Activated CD4-positive, alpha-beta T cell treated with anti-CD3 and anti-CD28 coated beads, Interleukin-2, amount 50 U/mL, for 48 hours (primary cell): ENCODE data around the gene COMMD7.

ENCODE experiments used
- DNase-seq, 2 experiments: peaks; one replicate each; pipeline ENCODE4 v3.0.0-alpha.2; 2020

The COMMD7 gene

DNA sequence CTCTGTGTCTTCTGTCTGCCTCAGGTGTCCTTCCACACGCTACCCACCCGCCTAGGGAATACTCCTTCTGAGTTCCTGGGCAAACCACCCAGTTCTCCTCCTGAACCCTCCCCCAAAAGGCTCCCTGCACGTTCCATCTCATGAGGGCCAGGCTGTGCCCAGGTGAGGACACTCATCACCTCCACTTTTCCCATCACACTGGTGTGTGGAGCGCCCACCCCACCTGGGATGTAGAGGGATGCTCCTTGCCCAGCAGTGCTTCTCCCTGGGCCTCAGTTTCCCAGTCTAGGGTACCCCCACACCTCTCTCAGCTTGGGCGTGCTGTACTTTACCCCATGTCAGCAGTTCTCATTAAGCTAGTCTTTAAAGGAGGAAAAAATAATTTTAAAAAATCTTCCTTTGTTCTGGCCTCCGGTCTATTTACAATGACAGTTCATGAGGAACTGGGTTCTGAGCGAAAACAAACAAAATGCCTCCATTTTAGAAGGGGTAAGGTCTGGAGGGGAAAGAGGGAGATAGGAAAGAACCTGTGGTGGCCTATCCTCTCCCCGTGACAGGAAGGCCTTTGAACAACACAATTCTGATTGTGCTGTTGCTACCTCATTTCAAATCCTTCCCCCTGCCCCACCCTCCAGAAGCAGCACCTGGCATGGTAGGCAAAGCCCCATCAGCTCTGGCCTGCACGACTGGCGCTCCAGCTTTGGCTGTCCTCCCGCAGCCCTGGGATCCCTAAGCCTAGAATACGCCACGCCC lies 67.9 kb downstream of the COMMD7 start:
- DNase-seq: no peak

DNA sequence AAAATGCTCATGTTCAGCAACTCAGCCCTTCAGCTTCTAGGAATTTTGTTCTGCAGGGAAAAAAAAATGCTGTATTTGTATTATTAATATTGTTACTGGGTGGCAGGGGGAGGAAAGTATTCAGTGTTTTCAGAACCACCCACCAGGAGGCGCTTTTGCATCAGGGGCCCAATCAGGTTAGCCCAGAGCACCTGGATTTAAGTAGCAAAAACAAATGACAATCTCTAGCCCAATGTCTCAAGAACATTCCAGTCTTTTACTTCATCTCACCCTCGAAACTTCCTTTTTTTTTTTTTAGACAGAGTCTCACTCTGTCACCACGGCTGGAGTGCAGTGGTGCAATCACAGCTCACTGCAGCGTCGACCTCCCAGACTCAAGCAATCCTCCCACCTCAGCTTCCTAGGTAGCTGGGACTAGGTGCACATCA lies 68.9 kb downstream of the COMMD7 start:
- DNase-seq: peak; percentile 77 to 80

DNA sequence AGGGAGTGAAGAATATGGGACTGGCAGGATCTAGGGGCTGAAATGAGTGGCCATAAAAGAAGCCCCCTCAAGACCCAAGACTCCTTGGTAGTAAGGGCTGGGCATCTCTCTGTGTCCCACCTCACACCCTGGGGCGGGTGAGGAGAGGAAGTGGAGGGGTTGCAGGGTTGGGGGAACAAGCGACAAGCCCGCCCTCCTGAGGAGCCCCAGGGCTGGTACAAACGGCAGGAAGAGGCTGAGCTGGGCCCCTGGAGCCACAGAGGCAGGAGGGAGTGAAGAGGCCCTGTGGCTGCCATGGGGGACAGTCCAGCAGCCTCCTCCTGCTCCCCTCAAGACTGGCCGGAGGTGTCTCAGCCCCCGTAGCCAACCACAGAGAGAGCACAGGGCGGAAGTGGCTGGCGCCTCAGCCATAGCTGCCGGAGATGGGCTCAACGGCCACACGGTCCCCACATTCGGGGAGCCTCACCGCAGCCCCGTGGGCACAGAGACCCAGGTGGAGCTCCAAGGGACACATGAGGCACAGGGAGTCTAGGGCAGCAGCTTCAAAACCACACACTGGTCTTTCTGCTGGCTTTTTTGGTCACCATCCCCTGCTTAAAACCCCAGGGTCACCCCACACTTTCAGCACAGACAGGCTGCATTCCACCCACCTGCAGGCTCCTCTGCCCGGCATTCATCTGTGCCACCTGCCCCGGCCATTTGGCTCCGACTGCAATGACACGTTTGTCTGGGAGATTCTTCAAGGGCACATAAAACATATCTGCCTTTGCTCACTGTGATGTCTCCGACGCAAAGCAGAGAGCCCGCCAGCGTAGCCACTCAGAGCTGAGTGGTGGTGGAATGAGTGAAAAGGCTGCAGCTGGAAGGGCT lies 70.0 kb downstream of the COMMD7 start:
- DNase-seq: peak; percentile 16 to 18

DNA sequence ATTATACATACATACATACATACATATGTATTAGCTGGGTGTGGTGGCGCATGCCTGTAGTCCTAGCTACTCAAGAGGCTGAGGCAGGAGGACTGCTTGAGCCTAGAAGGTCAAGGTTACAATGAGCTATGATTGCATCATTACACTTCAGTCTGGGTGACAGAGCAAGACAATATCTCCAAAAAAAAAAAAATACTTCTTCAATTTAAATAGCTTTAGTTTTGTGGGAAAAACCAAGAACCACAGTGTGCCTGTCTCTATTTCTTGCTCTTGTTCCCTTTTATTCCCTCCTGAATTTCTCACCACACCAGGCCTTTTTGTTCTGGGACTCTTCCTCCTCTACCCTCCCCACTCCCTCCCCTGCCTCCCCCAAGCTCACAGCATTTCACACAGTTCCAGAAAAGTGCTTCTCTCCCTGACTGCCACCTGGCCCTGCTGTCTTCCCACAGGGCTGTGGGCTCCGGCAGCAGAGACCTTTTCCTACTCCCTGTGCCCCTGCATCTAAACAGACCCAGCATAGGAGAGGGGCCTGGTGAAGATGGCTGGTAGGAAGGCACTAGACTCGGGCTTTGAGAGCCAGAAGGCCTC lies 70.8 kb downstream of the COMMD7 start:
- peak in 1 of 2 experiments; percentile 13 for DNase-seq

DNA sequence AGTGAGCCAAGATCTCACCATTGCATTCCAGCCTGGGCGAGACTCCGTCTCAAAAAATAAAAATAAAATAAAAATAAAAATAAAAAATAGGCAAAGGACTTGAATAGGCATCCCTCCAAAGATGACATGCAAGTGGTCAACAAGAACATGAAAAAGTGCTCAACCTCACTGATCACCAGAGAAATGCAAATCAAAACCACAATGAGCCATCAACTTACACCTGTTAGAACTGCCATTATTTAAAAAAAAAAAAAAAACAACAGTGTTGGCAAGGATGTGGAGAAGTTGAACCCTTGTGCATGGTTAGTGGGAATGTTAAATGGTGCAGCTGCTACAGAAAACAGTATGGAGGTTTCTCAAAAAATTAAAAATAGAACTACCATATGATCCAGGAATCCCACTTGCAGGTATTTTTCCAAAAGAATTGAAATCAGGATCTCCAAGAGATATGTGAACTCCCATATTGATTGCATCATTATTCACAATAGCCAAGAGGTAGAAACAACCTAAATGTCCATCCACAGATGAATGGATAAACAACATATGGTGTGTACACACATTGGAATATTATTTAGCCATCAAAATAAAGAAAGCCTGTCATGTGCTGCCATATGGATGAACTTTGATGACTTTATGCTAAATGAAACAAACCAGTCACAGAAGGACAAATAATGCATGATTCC lies 72.4 kb downstream of the COMMD7 start:
- DNase-seq: no peak

DNA sequence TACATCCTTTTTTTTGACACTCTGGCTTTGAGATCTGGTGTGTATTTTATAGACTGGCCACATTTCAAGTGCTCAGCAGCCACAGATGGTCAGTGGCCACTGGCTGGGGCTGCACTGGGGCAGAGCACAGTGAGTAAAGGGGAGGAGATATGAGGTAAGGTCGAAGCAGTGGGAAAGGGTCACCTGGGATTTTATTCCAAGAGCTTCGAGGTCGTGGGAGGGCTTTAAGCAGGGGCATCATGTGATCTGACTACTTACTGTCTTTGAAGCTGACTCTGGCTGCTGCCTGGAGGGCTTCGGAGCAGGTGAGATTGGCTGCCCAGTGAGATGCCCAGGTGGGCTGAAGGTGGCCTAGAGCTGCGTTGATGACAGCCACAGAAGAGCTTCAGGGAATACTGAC lies 76.2 kb downstream of the COMMD7 start:
- no peak for DNase-seq

DNA sequence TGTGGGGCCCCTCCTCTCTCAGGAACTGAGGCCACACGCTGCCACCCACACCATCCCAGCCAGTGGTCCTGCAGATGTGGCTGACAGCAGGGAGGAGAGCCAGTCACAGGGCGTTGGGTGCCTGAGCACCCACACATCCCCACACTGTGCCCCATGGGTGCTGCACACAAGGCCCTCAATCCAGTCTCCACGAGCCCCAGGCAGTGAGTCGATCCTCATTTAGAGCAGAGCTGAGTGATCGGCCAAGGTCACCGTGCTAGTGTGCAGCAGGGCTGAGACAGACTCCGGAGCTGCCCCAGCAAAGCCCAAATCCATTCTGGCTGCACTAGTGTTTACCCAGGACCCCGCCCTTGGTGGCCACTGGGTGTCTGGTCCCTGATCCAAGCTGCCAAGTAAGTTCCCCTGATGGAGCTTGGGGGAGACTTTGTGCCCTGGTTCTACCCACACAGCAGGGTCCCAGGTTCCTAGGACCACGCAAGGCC lies 78.5 kb downstream of the COMMD7 start:
- no peak for DNase-seq

DNA sequence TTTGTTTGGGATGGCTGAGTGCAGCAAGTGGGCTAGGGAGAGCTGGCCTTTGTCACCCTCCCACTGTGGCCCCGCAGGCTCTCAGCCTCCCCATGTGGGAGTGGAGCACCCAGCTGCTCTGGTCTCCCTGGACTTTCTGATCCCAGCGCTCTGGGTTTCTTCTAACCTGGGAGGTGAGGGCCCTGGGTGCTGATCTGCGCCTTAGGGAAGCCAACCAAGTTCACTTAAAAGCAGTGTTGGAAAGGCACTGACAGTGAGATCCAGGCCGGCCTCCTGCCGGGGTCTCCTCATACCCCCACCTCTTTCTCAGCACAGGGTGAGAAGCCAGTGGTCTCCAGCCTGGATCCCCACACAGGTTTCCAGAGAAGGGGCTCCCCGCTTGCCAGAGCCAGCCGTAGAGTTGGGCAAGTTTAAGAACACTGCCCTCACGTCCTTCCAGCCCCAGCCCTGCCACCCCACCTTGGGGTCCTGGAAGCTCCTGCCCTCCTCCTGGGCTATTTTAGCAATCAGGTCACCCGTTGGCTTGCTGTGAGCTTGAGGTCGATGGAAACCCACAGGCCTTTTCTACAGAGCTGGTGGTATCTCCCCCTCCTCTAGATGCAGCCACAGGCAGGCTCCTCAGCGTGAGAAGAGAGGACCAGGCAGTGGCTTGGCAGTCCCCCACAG lies 79.1 kb downstream of the COMMD7 start:
- no peak for DNase-seq

DNA sequence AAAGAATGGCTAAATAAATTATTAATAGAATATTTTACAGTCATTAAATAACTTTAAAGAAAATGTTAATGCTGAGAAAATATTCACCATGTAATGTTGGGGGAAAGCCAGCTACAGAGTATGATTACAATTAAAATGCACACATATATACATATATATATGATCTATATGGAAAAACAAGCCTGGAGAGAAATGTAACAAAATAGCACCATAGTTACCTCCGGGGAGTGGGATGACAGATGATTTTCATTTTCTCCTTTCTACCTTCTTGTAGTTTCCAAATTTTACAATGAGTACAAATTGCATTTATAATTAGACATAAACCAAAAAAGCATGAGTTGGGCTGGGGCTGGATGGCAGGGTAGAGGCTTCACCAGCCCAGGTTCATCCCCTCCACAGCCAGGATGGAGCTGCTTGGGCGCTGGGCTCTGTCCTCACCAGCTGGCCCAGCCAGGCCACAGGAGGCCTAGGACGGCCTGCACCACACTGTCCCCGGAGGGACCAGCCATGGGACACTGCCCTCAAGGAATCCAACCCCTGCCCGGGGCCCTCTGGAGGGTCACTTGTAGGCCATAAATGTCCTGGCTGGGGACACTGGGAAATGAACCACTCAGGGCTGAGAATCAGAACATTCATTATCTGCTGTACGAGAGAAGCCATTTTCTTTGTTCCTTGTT lies 79.8 kb downstream of the COMMD7 start:
- no peak for DNase-seq

DNA sequence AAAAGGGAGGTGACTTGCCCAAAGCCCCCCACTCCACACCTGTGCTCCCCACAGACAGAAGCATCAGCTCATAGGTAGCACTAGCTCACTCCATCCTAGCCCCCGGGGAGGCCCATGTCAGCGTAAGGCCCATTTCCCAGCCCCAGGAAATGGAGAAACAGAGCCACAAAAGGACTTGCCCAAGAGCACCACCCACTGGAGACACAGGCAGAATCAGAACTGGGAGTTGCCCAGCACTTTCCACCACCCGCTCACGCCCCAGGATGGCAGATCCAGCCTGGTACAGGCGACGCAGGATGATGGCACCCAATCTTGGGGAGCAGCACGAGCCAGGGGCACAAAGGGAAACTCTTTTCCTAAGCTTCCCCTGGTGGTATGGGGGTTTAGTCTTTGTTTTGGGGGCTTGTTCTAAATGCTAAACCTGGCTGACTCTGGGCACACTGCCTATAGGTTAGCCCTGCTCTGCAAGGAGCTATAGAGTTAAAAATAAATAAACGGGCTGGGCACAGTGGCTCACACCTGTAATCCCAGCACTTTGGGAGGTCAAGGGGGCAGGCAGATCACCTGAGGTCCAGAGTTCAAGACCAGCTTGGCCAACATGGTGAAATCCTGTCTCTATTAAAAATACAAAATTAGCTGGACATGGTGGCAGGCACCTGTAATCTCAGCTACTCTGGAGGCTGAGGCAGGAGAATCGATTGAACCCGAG lies 81.3 kb downstream of the COMMD7 start:
- DNase-seq: no peak

DNA sequence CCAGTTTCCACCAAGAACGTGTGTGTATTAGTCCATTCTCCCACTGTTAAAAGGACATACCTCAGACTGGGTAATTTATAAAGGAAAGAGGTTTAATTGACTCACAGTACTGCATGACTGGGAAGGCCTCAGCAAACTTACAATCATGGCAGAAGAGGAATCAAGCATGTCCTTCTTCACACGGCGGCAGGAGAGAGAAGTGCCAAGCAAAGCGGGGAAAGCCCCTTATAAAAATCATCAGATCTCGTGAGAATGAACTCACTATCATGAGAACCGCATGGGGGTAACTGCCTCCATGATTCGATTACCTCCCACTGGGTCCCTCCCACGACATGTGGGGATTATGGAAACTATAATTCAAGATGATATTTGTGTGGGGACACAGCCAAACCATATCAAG lies 82.6 kb downstream of the COMMD7 start:
- no peak for DNase-seq

DNA sequence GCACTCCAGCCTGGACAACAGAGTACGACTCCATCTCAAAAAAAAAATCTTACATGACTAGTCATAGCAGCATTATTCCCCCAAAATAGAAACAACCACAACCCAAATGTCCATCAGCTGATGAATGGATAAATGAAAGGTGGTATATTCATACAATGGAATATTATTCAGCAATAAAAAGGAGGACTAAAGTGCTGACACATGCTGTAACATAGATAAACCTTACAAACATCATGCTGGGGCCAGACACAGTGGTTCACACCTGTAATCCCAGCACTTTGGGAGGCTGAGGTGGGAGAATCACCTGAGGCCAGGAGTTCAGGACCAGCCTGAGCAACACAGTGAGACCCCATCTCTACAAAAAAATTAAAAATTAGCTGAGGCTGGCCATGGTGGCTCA lies 86.4 kb downstream of the COMMD7 start:
- DNase-seq: no peak

DNA sequence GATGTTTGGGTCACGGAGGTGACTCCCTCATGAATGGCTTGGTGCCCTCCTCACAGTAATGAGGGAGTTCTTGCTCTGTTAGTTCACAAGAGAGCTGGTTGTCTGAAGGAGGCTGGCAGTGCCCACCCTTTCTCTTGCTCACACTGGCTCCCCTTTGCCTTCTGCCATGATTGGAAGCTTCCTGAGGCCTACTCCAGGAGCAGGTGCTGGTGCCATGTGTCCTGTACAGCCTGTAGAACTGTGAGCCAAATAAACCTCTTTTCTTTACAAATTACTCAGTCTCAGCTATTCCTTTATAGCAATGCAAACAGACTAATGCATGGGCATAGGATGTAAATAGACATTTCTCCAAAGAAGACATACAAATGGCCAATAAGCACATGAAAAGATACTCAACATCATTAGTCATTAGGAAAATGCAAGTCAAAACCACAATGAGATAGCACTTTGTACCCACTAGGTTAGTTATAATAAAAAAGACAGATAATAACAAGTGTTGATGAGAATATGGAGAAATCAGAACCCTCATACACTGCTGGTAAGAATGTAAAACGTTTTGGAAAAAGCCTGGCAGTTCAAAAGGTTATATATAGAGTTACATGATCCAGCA lies 87.3 kb downstream of the COMMD7 start:
- no peak for DNase-seq

DNA sequence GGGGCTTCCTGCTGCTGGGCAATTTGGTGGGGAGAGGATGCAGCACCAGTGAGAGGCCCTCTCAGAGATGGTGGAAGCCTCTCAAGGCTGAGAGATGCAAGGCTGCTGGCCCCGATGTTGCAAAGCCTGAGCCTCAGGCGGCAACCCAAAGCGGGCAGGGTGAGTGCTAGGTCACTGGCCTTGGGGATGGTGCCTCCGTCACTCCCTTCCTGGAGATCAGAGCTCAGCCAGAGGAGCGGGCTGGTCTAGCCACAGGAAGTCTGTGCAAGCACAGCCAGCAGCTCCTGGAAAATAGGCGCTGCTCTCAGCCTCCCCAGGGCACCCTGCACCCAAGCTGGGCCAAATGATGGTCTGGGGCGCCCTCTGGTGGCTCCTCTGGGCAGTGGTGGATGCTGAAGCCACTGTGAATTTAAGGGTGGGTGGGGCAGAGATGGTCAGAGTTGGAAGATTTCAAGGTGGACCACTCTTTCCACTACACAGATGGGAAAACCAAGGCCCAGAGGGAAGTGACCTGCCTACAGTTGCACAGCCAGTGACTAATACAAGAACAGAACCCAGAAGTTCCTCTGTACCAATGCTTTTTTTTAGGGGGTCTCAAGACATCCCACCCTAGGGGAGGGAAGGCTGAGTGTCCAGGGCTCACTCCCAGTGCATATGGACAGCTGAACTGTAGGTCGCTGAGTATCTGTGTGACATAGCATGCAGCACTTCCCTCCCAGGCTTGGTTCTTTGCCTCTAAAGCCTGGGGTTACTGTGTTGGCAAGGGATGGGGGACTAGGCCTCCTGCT lies 90.3 kb downstream of the COMMD7 start:
- peak; percentile 91 to 92 for DNase-seq
